Kasumi-1 (cell line): ENCODE results near the gene HSPB1.
"Not testable (repeated sequence)": the region's sequence is repeated elsewhere in the genome, so short reads cannot be mapped to it uniquely, and the experiment has no call there.

Source experiments
- DNase-seq, 2 experiments: peaks; one replicate each; lab custom pipeline; 2025; lab: John Stamatoyannopoulos, UW

HSPB1 gene

GRCh38 chr7:76302347-76303201, at the start of gene HSPB1:
Gene HSPB1, plus strand, starts transcription at chr7:76302673. Its CDS starts 40 bp downstream, at chr7:76302713.
- DNase-seq: peak; percentile 87 to 92

GRCh38 chr7:76254781-76255180, 47.7 kb upstream of the HSPB1 start:
- DNase-seq: no peak

DNA sequence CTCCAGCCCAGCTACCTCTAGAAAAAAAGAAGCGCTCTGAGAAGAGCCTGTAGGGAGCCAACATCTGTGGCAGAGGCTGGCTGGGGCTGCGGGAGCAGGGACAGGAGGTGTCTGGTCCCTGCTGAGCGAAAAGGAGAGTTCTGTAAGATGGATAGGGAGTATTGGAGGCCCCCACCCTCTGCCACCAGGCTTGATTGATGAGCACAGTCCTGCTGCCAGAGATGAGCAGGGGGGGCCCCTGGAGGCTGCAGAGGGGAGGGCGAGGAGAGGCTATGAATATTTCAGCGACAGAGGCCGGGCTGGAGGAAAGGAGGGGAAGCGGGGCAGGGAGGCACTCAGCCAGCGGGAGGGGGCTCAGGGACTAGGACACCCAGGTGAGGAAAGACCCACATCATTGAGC, 44.5 kb upstream of the HSPB1 start:
- no peak for DNase-seq

DNA sequence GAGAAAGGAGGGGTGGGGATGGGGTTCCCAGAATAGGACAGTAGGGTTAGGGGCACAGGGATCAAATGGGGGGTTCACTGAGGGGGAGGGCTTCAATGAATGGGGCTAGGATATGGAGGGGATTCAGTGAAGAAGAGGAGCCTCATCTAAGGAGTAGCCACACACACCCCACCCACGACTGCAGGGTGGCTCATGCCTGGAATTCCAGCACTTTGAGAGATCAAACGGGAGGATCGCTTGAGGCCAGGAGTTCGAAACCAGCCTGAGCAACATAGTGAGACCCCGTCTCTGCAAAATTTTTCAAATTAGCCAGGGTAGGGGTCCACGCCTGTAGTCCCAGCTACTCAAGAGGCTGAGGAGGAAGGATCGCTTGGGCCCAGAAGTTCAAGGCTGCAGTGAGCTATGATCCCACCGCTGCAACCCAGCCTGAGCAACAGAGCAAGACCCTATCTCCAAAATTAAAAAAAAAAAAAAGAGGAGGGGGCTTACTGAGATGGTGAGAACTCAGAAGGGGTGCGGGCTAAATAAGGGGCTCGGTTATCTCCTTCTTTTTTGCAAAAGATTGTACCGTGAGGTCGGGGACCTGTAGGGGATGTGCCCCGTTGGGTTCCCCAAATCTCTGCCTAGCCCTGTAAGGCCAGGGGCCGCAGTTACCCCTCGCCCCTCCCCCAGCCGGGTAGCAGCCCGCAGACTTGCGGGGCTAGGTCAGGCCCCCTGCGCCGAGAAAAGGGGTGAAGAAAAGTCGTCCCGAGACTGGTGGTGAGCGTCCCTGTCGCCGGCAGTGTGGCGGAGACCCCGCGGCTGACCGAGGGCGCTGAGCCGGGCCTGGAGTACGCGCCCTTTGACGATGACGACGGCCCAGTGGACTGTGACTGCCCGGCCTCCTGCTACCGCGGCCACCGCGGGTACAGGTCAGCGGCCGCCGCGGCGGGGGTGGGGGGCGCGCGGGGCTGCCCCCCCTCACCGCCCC, 43.1 kb upstream of the HSPB1 start:
- no peak for DNase-seq

DNA sequence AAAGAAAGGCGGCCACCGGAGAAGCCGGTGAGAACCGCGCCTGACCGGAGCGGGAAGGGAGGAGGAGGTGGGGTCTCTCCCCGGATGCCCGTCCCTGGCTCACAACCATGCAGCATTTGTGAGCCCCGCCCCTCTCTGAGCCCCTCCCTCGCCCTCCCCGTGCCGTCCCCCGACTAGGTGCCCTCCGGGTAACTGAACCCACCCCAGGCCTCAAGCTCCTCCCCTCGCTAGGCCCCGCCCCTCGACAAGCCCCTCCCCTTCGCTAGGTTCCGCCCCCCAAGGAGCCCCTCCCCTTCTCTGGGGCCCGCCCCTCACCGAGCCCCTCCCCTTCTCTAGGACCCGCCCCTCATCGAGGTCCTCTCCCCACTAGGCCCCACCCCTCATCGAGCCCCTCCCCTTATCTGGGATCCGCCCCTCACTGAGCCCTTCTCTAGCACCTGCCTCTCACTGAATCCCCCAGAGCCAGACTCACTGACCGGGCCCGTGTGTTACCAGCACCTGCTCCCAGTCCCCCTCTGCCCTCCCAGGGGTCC, 42.2 kb upstream of the HSPB1 start:
- DNase-seq: peak; percentile 7 to 15

GRCh38 chr7:76261329-76261728, 41.1 kb upstream of the HSPB1 start:
- DNase-seq: no peak

DNA sequence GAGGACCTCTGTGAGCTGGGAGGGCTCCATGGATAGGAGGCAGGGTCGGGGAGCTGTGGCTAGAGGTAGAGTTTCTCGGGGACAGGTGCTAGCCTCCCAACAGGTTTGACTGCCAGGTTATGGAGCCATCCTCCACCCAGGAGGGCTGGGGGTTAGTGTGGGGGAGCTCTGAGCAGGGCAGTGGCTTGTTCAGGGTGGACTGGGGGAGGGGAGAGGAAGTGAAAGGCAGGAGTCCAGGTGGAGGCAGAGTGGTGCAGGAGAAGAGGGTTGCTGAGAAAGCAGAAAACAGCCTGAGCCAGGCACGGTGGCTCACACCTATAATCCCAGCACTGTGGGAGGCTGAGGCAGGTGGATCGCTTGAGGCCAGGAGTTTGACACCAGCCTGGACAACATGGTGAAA, 40.5 kb upstream of the HSPB1 start:
- DNase-seq: no peak

GRCh38 chr7:76262683-76263402, 39.6 kb upstream of the HSPB1 start:
- DNase-seq: peak; percentile 63 to 66

GRCh38 chr7:76265299-76265698, 37.2 kb upstream of the HSPB1 start:
- DNase-seq: no peak

- DNase-seq: no peak
These were observed 35.2 kb upstream of the HSPB1 start for GRCh38 chr7:76267107-76267893.

DNA sequence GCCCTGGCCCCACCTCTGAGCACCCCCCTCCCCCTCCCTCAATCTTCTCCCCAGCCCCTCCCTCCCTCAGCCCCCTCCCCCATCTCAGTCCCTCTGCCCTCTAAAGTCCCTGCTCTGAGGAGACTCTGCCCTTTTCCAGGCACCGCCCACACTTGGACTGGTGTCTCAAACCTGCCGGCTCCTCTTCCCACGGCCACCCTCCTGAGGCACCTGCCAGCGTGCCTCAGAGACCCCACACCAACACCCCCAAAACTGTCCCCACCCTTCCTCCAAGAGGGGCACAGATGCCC, 34.6 kb upstream of the HSPB1 start:
- no peak for DNase-seq

DNA sequence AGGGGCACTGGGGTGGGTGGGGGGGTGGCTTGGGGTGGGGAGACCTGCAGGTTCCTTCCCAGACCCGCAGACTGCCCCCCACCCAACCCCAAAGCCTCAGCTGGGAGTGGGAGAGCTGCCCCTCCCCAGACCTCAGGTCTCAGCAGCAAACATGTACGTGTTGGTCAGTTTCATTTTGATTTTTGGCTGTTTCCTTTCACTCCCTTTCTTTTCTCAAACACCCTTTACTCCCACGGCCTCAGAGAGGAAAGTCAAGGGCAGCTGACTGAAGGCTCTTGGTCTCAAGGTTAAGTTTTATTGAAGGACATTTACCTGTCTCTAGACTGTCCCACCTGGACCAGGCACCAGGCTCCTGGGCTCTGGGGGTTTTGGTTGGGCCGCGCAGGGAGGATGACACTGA, 34.1 kb upstream of the HSPB1 start:
- DNase-seq: no peak

DNA sequence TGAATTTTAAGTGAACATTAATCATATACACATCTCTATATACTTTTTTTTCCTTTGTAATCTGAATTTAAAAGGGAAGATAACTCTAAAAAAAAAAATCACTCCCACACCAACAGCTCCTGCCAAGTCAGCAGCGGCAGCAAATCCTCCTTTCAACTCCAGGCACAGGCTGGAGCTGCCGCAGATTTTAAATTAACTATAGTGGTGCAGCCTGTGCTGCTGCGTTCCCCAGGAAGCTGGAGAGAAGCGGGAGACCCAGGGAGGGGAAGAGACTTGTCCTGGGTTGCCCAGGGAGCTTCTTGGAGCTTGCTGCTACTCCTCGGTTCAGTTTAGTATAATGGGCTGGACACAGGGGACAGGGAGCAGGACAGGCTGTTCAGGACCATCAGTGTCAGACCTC, 32.6 kb upstream of the HSPB1 start:
- DNase-seq: no peak

DNA sequence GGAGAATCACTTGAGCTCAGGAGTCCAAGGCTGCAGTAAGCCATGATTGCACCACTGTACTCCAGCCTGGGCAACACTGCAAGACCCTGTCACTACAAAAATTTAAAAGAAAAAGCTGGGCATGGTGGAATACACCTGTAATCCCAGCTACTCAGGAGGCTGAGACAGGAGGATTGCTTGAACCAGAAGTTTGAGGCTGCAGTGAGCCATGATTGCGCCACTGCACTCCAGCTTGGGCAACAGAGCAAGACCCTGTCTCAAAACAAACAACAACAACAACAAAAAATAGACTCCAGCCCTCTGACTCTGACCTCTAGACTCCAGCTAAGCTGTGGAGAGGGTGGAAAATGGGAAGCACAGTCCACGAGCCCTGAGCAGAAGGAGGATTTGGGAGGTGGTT, 31.1 kb upstream of the HSPB1 start:
- DNase-seq: not testable (repeated sequence)

DNA sequence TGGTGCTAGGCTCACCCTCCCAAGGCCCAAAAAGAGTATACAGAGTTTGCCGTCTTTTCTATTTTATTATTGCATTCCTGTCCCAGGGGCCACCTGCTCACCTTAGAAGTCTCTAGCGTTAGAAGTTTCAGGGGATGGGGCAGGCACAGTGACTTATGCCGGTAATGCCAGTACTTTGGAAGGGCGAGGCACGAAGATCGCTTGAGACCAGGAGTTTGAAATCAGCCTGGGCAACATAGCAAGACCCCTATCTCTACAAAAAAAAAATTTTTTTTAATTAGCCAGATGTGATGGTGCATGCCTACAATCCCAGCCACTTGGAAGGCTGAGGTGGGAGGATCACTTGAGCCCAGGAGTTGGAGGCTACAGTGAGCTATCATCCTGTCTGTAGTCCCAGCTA, 30.3 kb upstream of the HSPB1 start:
- DNase-seq: no peak

DNA sequence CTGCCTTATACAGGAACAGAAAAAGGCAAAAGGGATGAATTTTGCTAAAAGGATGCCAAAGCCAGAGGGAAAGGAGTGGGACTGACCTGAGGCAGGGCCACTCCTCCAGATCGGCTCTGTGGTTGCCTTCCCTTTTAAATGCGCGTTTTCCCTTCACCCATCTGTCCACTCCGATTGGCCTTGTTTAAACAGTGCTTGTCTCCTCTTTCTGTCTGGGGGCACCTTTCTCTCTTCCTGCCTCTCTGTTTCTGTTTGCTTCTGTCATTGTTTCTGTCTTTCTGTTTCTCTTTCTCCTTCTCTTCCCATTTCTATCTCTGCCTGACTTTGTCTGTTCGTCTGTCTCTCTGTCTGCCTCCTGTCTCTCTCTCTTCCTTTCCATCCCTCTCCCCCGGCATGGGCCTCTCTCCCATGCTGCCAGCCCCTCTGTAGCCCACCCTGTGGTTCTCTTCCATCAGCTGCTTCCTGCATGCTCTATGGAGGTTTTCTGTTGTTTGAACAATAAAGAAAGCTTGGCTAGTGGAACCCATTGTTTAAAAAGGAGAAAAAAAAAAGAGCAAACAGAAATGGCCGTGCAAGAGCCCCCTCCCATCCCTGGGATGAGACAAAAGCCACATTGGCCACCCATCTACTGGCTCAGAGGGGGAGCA, 29.5 kb upstream of the HSPB1 start:
- no peak for DNase-seq

DNA sequence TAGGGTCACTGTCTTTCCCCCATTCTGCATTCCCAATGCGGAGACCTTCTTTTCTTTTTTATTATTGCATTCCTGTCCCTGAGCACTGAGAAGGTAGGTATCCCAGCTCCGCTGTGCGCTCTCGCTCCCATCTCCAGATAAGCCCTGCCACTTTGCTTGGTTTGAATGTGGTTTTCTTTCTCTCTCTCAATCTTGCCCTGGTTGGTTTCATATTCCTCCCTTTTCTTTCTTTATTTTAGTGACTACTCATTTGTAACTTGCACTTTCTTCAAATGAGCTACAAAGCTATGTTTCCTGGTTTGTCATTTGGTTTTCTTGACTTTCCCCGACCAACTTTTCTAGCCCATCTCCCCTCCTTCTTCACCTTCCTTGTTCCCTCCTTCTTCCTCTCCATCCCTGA, 29.0 kb upstream of the HSPB1 start:
- no peak for DNase-seq

DNA sequence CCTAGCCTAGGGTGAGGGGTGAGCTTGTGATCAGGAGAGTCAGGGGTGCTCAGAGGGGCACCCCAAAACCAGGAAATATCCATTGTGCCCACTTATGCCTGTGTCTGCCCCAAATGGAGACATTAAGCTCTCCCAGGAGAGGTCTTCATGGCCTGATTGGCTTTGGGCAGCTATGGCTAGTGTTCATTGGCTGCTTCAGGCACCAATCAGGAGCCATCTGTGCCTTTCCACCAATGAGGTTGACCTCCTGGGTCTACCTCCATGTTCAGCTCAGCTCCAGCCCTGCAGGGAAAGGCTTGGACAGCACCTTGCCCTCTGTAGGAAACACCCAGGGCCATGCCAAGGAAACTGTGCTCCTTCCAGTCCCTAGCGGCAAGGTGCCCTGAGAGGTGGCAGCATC, 23.9 kb upstream of the HSPB1 start:
- no peak for DNase-seq

DNA sequence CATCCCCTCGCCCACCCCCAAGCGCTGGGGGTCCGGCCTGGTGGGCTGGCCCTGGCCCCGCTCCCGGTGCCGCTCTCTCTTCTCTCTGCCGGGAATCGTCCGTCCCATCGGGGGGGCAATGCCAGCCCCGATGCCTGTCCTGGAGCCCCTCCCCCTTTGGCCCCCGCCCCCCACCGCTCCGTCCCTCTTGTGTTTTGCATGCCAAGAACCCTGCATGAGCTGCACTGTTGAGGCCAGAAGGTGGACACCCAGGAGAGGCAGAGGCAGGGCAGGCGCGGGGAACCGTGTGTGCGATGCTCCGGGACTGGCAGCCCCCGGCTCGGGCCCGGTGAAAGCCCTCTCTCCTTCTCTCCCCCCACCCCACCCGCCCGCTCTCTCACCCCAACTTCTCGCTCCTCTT, 22.1 kb upstream of the HSPB1 start:
- DNase-seq: no peak

DNA sequence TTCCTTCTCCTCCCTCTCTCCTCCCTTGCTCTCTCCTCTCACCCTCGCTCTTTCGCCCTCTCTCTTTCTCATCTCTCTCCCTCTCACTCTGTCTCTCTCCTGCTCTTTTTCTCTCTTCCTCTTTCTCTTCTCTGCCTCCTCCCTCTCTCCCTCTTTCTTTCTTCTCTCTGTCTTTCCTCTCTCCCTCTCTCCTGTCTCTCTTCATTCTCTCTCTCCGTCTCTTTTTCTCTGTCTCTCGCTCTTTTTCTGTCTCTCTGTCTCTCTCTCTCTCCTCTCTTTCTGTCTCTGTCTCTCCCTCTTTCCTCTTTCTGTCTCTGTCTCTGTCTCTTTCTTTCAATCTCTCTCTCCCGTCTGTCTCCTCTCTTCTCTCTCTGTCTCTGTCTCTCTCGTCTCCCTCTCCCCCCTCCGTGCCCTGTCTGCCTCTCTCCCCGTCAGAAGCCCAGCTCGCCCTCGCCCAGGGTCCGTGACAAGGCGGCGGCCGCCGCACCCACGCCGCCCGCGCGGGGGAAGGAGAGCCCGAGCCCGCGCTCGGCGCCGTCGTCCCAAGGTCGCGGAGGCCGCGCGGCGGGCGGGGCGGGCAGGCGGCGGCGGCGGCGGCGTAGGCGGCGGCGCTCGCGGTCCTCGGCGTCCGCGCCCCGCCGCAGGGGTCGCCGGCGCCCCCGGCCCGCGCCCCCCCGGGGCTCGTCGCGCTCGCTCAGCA, 21.3 kb upstream of the HSPB1 start:
- DNase-seq: no peak
